SW 1271 (cell line): ENCODE results near the gene AHI1.

Source experiments
- DNase-seq, 2 experiments: peaks; one replicate each; lab custom pipeline; 2025; lab: John Stamatoyannopoulos, UW

The AHI1 gene

GRCh38 chr6:135328136-135328535 is 169.4 kb downstream of the AHI1 start:
- DNase-seq, result no peak

GRCh38 chr6:135325624-135326424 is 171.7 kb downstream of the AHI1 start:
- no peak for DNase-seq

GRCh38 chr6:135324531-135324930 is 173.0 kb downstream of the AHI1 start:
- DNase-seq, result no peak

- DNase-seq, result no peak
Observed at GRCh38 chr6:135323979-135324378, 173.6 kb downstream of the AHI1 start.

GRCh38 chr6:135323202-135323668 is 174.3 kb downstream of the AHI1 start:
- DNase-seq, result no peak

GRCh38 chr6:135322427-135323201 is 174.9 kb downstream of the AHI1 start:
- no peak for DNase-seq

- DNase-seq, result no peak
Observed at GRCh38 chr6:135320721-135321621, 176.6 kb downstream of the AHI1 start.

GRCh38 chr6:135319819-135320218 is 177.7 kb downstream of the AHI1 start:
- no peak for DNase-seq

- DNase-seq, result no peak
Observed at GRCh38 chr6:135318738-135319469, 178.6 kb downstream of the AHI1 start.

- no peak for DNase-seq
Observed at GRCh38 chr6:135314543-135314942, 183.0 kb downstream of the AHI1 start.

GRCh38 chr6:135311446-135312200 is 185.9 kb downstream of the AHI1 start:
- DNase-seq, result no peak

- no peak for DNase-seq
Observed at GRCh38 chr6:135310291-135310690, 187.2 kb downstream of the AHI1 start.

GRCh38 chr6:135306740-135307420 is 190.7 kb downstream of the AHI1 start:
- DNase-seq, result no peak

- DNase-seq, result no peak
Observed at GRCh38 chr6:135306166-135306565, 191.4 kb downstream of the AHI1 start.

- no peak for DNase-seq
Observed at GRCh38 chr6:135305684-135306083, 191.9 kb downstream of the AHI1 start.

GRCh38 chr6:135304883-135305282 is 192.7 kb downstream of the AHI1 start:
- no peak for DNase-seq

GRCh38 chr6:135301304-135301703 is 196.2 kb downstream of the AHI1 start:
- no peak for DNase-seq

- no peak for DNase-seq
Observed at GRCh38 chr6:135300576-135300975, 197.0 kb downstream of the AHI1 start.

GRCh38 chr6:135299256-135299655 is 198.3 kb downstream of the AHI1 start:
- DNase-seq, result no peak

- DNase-seq, result no peak
Observed at GRCh38 chr6:135298455-135298854, 199.1 kb downstream of the AHI1 start.
